A549 (cell line): Measurements from ENCODE around the gene PLXNB3.

Experiments
- KDM1A ChIP-seq: fragments of 200-600 bp; sonication (generic); IDR thresholded peaks from 2 replicates; pipeline ENCODE4 v1.6.1; 2016; ENCODE audit warnings: low read depth, mild to moderate bottlenecking
- POLR2A ChIP-seq: IDR thresholded peaks from 2 replicates; pipeline ENCODE4 v1.6.1; 2012; ENCODE audit warnings: mild to moderate bottlenecking, low read length
- TF ChIP-seq, protein P1 (sequence below): fragments of >200 bp; sonication (Bioruptor Twin); formaldehyde crosslinking; IDR thresholded peaks from 3 replicates; pipeline ENCODE4 v1.5.1; 2016

DNA sequence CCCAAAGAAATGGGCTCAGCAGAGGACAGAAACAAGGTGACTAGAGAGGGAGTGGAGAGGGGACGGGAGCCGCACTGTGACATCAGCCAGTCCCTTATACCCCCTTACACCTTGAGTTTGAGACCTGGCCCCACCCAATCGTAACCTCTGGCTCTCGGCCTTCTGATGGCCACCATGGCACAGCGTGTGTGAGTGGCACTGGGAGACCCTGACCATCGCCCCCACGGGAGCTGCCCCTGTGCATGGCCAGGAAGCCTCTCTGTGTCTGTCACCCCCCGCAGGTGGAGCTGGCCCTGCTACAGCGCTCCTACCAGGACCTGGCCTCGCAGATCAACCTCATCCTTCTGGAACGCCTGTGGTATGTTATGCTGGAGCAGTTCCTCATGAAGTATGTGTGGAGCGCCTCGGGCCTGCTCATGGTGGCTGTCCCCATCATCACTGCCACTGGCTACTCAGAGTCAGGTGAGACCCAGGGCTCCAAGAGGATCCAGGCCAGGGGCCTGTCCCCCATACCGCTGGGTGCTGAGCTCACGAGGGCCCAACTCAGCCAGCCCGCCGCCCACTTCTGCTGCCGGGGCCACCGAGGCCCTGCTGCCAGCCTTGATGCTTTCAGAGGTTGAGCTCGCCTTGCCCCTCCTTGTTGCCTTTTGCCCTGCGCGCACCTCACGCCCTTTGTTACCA is 35.0 kb upstream of the PLXNB3 start:
- no peak for TF ChIP-seq POLR2A
- TF ChIP-seq KDM1A, result no peak
- TF ChIP-seq, protein P1, sequence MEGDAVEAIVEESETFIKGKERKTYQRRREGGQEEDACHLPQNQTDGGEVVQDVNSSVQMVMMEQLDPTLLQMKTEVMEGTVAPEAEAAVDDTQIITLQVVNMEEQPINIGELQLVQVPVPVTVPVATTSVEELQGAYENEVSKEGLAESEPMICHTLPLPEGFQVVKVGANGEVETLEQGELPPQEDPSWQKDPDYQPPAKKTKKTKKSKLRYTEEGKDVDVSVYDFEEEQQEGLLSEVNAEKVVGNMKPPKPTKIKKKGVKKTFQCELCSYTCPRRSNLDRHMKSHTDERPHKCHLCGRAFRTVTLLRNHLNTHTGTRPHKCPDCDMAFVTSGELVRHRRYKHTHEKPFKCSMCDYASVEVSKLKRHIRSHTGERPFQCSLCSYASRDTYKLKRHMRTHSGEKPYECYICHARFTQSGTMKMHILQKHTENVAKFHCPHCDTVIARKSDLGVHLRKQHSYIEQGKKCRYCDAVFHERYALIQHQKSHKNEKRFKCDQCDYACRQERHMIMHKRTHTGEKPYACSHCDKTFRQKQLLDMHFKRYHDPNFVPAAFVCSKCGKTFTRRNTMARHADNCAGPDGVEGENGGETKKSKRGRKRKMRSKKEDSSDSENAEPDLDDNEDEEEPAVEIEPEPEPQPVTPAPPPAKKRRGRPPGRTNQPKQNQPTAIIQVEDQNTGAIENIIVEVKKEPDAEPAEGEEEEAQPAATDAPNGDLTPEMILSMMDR, result no peak
